ENCODE results near the gene HCN3.

Gene HCN3

DNA sequence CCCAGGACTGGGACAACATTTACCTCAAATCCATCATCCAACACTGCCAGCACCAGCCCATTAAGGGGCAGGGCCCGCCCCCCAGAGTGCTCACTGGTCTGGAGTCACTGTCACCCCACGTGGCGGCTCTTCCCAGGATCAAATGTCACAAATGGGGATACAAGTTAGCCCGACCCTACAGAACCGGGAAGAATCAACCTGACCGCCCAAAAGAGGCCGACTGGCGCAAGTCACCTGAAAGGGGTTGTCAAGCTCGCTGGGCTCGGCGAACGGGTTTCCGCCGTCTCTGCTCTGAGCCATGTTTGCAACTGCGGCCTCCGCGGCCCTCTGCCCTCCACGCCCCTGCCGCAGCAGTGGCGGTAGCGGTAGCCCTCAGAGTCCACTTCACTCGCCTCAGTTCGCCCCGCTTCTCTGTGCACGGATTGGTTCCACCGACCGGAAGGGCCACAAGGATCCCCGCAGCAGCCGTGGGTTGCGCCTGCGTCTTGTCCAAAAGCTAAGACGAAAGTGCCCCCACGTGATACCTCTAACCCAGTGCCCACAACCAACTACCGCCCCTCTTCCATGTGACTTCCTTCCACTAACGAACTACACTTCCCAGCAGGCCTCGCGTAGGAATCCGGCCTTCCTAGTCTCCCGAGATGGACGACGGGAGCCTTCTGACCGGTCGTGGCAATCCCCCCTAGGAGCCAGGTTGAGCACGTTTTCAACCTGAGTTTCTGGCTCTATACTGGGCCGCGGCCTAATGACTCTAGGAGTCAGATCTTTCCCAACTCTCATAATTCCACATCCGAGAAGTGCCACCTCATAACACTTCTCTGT lies 15.2 kb upstream of the HCN3 start, which contains the start of gene SCAMP3 (continued):
- TF ChIP-seq, protein P1, sequence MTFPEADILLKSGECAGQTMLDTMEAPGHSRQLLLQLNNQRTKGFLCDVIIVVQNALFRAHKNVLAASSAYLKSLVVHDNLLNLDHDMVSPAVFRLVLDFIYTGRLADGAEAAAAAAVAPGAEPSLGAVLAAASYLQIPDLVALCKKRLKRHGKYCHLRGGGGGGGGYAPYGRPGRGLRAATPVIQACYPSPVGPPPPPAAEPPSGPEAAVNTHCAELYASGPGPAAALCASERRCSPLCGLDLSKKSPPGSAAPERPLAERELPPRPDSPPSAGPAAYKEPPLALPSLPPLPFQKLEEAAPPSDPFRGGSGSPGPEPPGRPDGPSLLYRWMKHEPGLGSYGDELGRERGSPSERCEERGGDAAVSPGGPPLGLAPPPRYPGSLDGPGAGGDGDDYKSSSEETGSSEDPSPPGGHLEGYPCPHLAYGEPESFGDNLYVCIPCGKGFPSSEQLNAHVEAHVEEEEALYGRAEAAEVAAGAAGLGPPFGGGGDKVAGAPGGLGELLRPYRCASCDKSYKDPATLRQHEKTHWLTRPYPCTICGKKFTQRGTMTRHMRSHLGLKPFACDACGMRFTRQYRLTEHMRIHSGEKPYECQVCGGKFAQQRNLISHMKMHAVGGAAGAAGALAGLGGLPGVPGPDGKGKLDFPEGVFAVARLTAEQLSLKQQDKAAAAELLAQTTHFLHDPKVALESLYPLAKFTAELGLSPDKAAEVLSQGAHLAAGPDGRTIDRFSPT (tag by site-specific recombination; IDR thresholded peaks at IDR 0.05): peak; percentile 97
- peak; percentile 92 for TF ChIP-seq ZNF501 (tag by site-specific recombination; IDR thresholded peaks at IDR 0.05)
- no peak for TF ChIP-seq ZFP3 (tag by site-specific recombination; IDR thresholded peaks at IDR 0.05; ENCODE audit: low read depth)
- peak; percentile 60 for TF ChIP-seq KLF1 (tag by site-specific recombination; IDR thresholded peaks at IDR 0.05)
- no peak for TF ChIP-seq ZNF221 (tag by site-specific recombination; IDR thresholded peaks at IDR 0.05; ENCODE audit: borderline replicate concordance)
- TF ChIP-seq ZNF157 (tag by site-specific recombination; IDR thresholded peaks at IDR 0.05): no peak
- TF ChIP-seq ZBTB1 (tag by site-specific recombination; IDR thresholded peaks at IDR 0.05): no peak
- TF ChIP-seq, protein P2, sequence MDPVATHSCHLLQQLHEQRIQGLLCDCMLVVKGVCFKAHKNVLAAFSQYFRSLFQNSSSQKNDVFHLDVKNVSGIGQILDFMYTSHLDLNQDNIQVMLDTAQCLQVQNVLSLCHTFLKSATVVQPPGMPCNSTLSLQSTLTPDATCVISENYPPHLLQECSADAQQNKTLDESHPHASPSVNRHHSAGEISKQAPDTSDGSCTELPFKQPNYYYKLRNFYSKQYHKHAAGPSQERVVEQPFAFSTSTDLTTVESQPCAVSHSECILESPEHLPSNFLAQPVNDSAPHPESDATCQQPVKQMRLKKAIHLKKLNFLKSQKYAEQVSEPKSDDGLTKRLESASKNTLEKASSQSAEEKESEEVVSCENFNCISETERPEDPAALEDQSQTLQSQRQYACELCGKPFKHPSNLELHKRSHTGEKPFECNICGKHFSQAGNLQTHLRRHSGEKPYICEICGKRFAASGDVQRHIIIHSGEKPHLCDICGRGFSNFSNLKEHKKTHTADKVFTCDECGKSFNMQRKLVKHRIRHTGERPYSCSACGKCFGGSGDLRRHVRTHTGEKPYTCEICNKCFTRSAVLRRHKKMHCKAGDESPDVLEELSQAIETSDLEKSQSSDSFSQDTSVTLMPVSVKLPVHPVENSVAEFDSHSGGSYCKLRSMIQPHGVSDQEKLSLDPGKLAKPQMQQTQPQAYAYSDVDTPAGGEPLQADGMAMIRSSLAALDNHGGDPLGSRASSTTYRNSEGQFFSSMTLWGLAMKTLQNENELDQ (tag by site-specific recombination; IDR thresholded peaks at IDR 0.05; ENCODE audit: low read depth): no peak
- no peak for TF ChIP-seq ZNF423 (tag by site-specific recombination; IDR thresholded peaks at IDR 0.05)
- TF ChIP-seq ZNF202 (tag by site-specific recombination; IDR thresholded peaks at IDR 0.05; ENCODE audit: borderline replicate concordance): no peak
- TF ChIP-seq ZNF311 (tag by site-specific recombination; IDR thresholded peaks at IDR 0.05; ENCODE audit: borderline replicate concordance): no peak
- no peak for TF ChIP-seq ZNF274 (IDR thresholded peaks at IDR 0.05; ENCODE audit: low read length)
- TF ChIP-seq ZNF274 (tag by site-specific recombination; IDR thresholded peaks at IDR 0.05; ENCODE audit: borderline replicate concordance): no peak
- TF ChIP-seq ZNF19 (tag by site-specific recombination; IDR thresholded peaks at IDR 0.05; ENCODE audit: low read depth): no peak
- TF ChIP-seq, protein P3, sequence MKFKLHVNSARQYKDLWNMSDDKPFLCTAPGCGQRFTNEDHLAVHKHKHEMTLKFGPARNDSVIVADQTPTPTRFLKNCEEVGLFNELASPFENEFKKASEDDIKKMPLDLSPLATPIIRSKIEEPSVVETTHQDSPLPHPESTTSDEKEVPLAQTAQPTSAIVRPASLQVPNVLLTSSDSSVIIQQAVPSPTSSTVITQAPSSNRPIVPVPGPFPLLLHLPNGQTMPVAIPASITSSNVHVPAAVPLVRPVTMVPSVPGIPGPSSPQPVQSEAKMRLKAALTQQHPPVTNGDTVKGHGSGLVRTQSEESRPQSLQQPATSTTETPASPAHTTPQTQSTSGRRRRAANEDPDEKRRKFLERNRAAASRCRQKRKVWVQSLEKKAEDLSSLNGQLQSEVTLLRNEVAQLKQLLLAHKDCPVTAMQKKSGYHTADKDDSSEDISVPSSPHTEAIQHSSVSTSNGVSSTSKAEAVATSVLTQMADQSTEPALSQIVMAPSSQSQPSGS (tag by site-specific recombination; IDR thresholded peaks at IDR 0.05; ENCODE audit: low read depth): no peak
- TF ChIP-seq HOXC10 (CRISPR knock-in tag; IDR thresholded peaks at IDR 0.05): no peak
- TF ChIP-seq ZNF138 (tag by site-specific recombination; IDR thresholded peaks at IDR 0.05; ENCODE audit: borderline replicate concordance): 0 out of 2 replicates have a peak, but pooled peaks have one; percentile 40
- TF ChIP-seq, protein P4, sequence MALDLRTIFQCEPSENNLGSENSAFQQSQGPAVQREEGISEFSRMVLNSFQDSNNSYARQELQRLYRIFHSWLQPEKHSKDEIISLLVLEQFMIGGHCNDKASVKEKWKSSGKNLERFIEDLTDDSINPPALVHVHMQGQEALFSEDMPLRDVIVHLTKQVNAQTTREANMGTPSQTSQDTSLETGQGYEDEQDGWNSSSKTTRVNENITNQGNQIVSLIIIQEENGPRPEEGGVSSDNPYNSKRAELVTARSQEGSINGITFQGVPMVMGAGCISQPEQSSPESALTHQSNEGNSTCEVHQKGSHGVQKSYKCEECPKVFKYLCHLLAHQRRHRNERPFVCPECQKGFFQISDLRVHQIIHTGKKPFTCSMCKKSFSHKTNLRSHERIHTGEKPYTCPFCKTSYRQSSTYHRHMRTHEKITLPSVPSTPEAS (tag by site-specific recombination; IDR thresholded peaks at IDR 0.05): no peak
- no peak for TF ChIP-seq ZFP41 (tag by site-specific recombination; IDR thresholded peaks at IDR 0.05; ENCODE audit: borderline replicate concordance)
- TF ChIP-seq, protein P5, sequence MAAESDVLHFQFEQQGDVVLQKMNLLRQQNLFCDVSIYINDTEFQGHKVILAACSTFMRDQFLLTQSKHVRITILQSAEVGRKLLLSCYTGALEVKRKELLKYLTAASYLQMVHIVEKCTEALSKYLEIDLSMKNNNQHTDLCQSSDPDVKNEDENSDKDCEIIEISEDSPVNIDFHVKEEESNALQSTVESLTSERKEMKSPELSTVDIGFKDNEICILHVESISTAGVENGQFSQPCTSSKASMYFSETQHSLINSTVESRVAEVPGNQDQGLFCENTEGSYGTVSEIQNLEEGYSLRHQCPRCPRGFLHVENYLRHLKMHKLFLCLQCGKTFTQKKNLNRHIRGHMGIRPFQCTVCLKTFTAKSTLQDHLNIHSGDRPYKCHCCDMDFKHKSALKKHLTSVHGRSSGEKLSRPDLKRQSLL (tag by site-specific recombination; IDR thresholded peaks at IDR 0.05): no peak
- TF ChIP-seq MEIS1 (CRISPR knock-in tag; IDR thresholded peaks at IDR 0.05; ENCODE audit: borderline replicate concordance): no peak
- no peak for TF ChIP-seq SCRT1 (tag by site-specific recombination; IDR thresholded peaks at IDR 0.05; ENCODE audit: borderline replicate concordance)
- TF ChIP-seq, protein P6, sequence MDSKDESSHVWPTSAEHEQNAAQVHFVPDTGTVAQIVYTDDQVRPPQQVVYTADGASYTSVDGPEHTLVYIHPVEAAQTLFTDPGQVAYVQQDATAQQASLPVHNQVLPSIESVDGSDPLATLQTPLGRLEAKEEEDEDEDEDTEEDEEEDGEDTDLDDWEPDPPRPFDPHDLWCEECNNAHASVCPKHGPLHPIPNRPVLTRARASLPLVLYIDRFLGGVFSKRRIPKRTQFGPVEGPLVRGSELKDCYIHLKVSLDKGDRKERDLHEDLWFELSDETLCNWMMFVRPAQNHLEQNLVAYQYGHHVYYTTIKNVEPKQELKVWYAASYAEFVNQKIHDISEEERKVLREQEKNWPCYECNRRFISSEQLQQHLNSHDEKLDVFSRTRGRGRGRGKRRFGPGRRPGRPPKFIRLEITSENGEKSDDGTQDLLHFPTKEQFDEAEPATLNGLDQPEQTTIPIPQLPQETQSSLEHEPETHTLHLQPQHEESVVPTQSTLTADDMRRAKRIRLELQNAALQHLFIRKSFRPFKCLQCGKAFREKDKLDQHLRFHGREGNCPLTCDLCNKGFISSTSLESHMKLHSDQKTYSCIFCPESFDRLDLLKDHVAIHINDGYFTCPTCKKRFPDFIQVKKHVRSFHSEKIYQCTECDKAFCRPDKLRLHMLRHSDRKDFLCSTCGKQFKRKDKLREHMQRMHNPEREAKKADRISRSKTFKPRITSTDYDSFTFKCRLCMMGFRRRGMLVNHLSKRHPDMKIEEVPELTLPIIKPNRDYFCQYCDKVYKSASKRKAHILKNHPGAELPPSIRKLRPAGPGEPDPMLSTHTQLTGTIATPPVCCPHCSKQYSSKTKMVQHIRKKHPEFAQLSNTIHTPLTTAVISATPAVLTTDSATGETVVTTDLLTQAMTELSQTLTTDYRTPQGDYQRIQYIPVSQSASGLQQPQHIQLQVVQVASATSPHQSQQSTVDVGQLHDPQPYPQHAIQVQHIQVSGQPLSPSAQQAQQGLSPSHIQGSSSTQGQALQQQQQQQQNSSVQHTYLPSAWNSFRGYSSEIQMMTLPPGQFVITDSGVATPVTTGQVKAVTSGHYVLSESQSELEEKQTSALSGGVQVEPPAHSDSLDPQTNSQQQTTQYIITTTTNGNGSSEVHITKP (tag by site-specific recombination; IDR thresholded peaks at IDR 0.05): peak; percentile 97
- TF ChIP-seq, protein P7, sequence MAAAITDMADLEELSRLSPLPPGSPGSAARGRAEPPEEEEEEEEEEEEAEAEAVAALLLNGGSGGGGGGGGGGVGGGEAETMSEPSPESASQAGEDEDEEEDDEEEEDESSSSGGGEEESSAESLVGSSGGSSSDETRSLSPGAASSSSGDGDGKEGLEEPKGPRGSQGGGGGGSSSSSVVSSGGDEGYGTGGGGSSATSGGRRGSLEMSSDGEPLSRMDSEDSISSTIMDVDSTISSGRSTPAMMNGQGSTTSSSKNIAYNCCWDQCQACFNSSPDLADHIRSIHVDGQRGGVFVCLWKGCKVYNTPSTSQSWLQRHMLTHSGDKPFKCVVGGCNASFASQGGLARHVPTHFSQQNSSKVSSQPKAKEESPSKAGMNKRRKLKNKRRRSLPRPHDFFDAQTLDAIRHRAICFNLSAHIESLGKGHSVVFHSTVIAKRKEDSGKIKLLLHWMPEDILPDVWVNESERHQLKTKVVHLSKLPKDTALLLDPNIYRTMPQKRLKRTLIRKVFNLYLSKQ (tag by site-specific recombination; IDR thresholded peaks at IDR 0.05; ENCODE audit: borderline replicate concordance): no peak
- no peak for TF ChIP-seq ZNF521 (tag by site-specific recombination; IDR thresholded peaks at IDR 0.05)

Data from HEK293 (cell line).